22Rv1 (cell line): ENCODE data around the gene YPEL3.

Experiments used
- CTCF ChIP-seq: fragments of 450-650 bp; IDR thresholded peaks from 2 replicates; pipeline ENCODE4 v1.5.1; 2017; ENCODE audit warnings: mild to moderate bottlenecking
- ZFX ChIP-seq: fragments of 450-650 bp; IDR thresholded peaks from 2 replicates; pipeline ENCODE4 v1.6.1; 2017; ENCODE audit warnings: antibody characterized with exemption, borderline replicate concordance

DNA sequence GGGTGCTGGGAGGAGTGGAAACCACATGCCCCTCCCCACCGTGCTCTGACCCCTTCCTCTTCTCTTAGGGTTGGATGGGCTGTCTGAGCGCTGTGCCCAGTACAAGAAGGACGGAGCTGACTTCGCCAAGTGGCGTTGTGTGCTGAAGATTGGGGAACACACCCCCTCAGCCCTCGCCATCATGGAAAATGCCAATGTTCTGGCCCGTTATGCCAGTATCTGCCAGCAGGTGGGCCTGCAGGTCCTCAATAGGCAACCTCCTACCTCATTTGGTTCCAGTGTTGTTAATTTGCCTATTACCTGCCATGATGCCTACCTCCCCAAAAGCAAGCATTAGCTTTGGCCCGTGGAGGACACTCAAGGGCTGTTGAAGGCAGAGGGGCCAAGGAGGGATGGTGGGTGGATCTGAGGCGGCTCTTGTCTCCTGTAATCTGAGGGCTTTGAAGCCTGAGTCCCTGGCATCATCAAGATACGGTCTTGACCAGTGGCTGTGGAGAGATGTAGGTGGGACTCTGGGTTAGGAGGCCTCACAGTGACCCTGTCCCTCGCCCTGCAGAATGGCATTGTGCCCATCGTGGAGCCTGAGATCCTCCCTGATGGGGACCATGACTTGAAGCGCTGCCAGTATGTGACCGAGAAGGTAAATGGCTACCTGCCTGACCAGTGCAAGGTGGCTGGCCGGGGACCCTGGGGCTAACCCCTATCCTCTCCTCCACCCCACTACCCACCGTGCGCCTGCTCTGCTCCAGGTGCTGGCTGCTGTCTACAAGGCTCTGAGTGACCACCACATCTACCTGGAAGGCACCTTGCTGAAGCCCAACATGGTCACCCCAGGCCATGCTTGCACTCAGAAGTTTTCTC is 27.0 kb downstream of the YPEL3 start:
- TF ChIP-seq CTCF (peak; percentile 44), ZFX (no peak)
